Ascending aorta (tissue), 2 donors: ENCODE data around the gene TMEM109. TPM values are rescaled to one million over a fixed set of nuclear protein-coding genes. Genes with fewer than 3 reads are reported as not detected.
A peak's percentile ranks its signal among the peaks of the same experiment; 100 is the strongest.

Source experiments
- DNase-seq, 2 donors: peaks; one replicate each; pipeline ENCODE4 v3.0.0-alpha.2; 2019; ENCODE audit warnings: low spot score in 2 of 2
- H3K27ac ChIP-seq, 2 donors: fragments of 200-600 bp; sonication (generic); one replicate each; pipeline ENCODE4 v1.5.1; 2016 to 2017; ENCODE audit warnings: mild to moderate bottlenecking in 1 of 2
- H3K27me3 ChIP-seq: fragments of 200-600 bp; sonication (generic); one replicate; pipeline ENCODE4 v1.5.1; 2017
- H3K36me3 ChIP-seq, 2 donors: fragments of 200-600 bp; sonication (generic); one replicate each; pipeline ENCODE4 v1.5.1; 2016
- H3K4me1 ChIP-seq, 2 donors: fragments of 200-600 bp; sonication (generic); one replicate each; pipeline ENCODE4 v1.5.1; 2016 to 2017; ENCODE audit warnings: mild to moderate bottlenecking in 1 of 2
- H3K4me3 ChIP-seq, 2 donors: fragments of 200-600 bp; sonication (generic); one replicate each; pipeline ENCODE4 v1.5.1; 2016 to 2017; ENCODE audit warnings: mild to moderate bottlenecking in 1 of 2
- H3K9me3 ChIP-seq, 2 donors: fragments of 200-600 bp; sonication (generic); one replicate each; pipeline ENCODE4 v1.5.1; 2016
- intact Hi-C: fragments of 100-400 bp; cut with DNase I; formaldehyde crosslinking; loops from one replicate; pipeline ENCODE4 v1.15.1; 2023
- total RNA-seq: library from RNA; depleted of rRNA; stranded (reverse); fragments of >200 nt; gene quantifications from one replicate; pipeline ENCODE4 v1.1.0, GENCODE V29; 2016
- TF ChIP-seq, protein P1 (sequence below), 3 experiments: fragments of 200-600 bp in 2 of 3; fragments of 450-650 bp in 1 of 3; sonication (generic) in 2 of 3; IDR thresholded peaks; one replicate each; pipeline ENCODE4 v1.5.1; 2016 to 2019; ENCODE audit warnings: antibody characterized with exemption in 3 of 3, mild to moderate bottlenecking in 1 of 3, moderate library complexity in 1 of 3

Gene TMEM109
- total RNA-seq, 1 donor from 2014 or later: 238 TPM

DNA sequence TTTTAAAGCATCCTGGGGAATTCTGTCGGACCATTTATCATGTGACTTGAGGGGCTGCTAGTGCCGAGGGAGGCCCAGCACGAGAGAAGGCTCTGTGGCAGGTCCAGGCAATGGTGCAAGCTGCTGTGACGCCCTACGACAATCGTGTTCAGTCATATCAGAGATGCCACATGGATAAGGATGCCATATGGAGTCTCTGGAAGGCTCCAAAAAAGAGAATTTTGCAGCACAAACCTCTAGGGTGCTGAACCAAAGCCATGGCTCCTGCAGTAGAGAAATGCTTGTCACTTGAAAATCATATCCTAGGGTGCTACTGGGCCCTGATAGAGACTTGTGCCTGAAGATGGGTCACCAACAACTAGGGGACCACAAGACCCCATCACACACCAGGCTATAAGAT, 50.8 kb downstream of the TMEM109 start:
- Histone ChIP-seq H3K27me3 (no peaks in the 10 kb centered on the region), H3K9me3 (no peaks in the 10 kb centered on the region), H3K4me1 (no peaks in the 10 kb centered on the region), H3K36me3 (no peaks in the 10 kb centered on the region), H3K4me3 (no peak overlapping the region), H3K27ac (no peak overlapping the region)
- DNase-seq: no peak
- TF ChIP-seq, protein P1, sequence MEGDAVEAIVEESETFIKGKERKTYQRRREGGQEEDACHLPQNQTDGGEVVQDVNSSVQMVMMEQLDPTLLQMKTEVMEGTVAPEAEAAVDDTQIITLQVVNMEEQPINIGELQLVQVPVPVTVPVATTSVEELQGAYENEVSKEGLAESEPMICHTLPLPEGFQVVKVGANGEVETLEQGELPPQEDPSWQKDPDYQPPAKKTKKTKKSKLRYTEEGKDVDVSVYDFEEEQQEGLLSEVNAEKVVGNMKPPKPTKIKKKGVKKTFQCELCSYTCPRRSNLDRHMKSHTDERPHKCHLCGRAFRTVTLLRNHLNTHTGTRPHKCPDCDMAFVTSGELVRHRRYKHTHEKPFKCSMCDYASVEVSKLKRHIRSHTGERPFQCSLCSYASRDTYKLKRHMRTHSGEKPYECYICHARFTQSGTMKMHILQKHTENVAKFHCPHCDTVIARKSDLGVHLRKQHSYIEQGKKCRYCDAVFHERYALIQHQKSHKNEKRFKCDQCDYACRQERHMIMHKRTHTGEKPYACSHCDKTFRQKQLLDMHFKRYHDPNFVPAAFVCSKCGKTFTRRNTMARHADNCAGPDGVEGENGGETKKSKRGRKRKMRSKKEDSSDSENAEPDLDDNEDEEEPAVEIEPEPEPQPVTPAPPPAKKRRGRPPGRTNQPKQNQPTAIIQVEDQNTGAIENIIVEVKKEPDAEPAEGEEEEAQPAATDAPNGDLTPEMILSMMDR (IDR thresholded peaks at IDR 0.05): no peak
- intact Hi-C loops: no loop called here

DNA sequence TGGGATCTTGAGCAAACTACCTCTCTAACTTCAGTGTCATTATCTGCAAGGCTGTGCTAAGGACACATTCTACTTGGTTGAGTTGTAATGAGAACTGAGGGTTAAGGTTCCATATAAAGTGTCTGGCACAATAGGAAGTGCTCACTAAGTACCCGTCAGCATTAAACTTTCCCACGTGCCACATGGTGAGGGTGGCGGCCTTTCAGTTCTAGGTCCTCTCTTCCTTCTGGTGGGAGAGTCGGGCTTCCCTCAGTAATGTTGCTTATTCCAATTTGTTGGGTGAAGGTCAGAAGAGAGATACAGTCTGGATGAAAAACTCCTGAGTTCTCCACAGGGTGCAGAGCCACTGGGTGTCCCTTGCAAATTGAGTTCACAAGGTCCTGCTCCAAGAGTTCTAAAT, 52.9 kb downstream of the TMEM109 start:
- H3K9me3 ChIP-seq: no peaks in the 10 kb centered on the region
- no peaks in the 10 kb centered on the region for H3K27me3 ChIP-seq
- no peak overlapping the region for H3K4me3 ChIP-seq
- DNase-seq: no peak
- H3K4me1 ChIP-seq: no peaks in the 10 kb centered on the region
- intact Hi-C loops: no loop called here
- H3K27ac ChIP-seq: no peak overlapping the region
- TF ChIP-seq, protein P1 (IDR thresholded peaks at IDR 0.05): no peak
- no peaks in the 10 kb centered on the region for H3K36me3 ChIP-seq

DNA sequence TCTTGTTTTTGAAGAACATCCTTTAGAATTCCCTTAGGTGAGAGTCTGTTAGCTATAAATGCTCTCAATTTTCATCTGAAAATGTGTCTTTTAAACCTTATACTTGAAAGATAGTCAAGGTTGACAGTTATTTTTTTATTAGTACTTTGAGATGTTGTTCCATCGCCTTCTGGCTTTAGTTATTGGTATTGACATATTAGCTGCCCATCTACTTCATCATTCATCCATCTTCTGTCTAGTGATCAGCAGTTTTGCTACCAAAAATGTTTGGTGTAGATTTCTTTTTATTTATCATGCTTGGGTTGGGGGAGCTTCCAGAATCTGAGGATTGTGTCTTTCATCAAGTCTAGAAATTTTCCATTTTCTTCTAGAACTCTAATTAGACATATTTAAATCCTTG, 54.3 kb downstream of the TMEM109 start:
- H3K27ac ChIP-seq: no peak overlapping the region
- no peaks in the 10 kb centered on the region for H3K36me3 ChIP-seq
- H3K4me3 ChIP-seq: no peak overlapping the region
- no peaks in the 10 kb centered on the region for H3K9me3 ChIP-seq
- DNase-seq: no peak
- intact Hi-C loops: no loop called here
- no peaks in the 10 kb centered on the region for H3K27me3 ChIP-seq
- TF ChIP-seq, protein P1 (IDR thresholded peaks at IDR 0.05): no peak
- no peaks in the 10 kb centered on the region for H3K4me1 ChIP-seq

DNA sequence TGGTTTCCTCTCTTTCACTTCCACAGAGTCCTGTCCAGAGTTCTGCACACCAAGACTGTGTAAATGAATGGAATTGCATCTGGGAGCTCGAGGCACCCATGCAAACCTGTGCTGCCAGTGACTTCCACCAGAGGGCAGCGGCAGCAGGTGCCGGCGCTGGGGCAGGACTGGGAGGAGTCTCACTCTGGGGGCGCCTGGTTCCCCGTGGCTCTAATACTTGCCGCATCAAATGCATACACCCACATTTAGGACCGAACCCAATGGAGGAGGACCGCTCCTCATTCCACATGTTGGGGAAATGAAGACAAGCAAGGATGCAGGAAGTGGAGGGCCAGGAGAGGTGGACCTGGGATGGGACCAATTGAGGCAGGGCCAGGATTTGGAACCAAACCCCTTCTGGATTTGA, 56.4 kb downstream of the TMEM109 start:
- TF ChIP-seq, protein P1 (IDR thresholded peaks at IDR 0.05): peak; percentile 51 to 68 (median 64)
- intact Hi-C loops: no loop called here

DNA sequence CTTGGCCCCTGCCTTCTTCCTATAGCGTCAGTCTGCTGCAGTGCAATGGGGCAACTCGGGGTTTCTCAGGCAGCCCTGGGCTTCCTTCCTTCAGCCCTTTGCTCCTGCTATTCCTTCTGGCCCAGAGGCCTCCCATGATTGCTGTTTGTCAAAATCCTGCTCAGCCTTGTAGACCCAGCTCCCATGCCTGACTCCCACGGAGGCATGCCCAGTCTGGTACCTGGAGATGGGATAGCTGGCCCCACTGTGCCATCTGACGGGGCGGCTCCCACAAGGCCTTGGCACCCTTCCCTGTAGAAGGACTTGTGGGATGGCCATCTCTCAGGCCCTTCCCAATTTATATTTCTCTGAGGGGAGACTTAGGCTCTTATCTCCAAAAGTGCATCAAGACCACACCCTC, 56.9 kb downstream of the TMEM109 start:
- intact Hi-C loops: no loop called here
- DNase-seq: no peak
- no peaks in the 10 kb centered on the region for H3K27me3 ChIP-seq
- H3K27ac ChIP-seq: no peak overlapping the region
- no peaks in the 10 kb centered on the region for H3K36me3 ChIP-seq
- TF ChIP-seq, protein P1 (IDR thresholded peaks at IDR 0.05): no peak
- H3K4me1 ChIP-seq: no peaks in the 10 kb centered on the region
- H3K9me3 ChIP-seq: no peaks in the 10 kb centered on the region
- no peak overlapping the region for H3K4me3 ChIP-seq

More for the DNA sequence above, 56.4 kb downstream of the TMEM109 start:
- Histone ChIP-seq H3K4me3 (no peak overlapping the region), H3K36me3 (no peaks in the 10 kb centered on the region), H3K27ac (no peak overlapping the region), H3K27me3 (no peaks in the 10 kb centered on the region), H3K9me3 (no peaks in the 10 kb centered on the region), H3K4me1 (no peaks in the 10 kb centered on the region)
- no peak for DNase-seq

DNA sequence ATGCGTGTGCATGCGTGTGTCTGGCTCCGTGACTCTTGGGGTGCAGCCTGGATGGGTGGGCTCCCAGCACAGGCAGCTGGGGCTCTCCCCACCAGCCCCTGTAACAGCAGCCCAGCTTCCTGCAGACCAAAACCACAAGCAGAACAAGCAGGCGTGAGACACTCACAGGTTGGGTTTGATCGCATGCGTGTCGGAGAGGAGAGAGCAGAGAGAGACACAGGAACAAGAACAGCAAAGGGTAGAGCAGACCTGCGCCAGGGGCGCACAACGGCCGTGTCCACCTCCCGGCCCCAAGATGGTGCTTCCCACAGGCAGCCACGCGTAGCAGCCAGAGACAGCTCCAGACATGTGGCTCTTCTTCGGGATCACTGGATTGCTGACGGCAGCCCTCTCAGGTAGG, 57.6 kb downstream of the TMEM109 start, which contains the start of gene CD6:
Gene CD6 (plus strand): TSS at position 161 of the 400 bp plus-strand sequence. CDS start 186 bp downstream, at position 347.
- Histone ChIP-seq H3K9me3 (no peaks in the 10 kb centered on the region), H3K27me3 (no peaks in the 10 kb centered on the region), H3K36me3 (no peaks in the 10 kb centered on the region), H3K4me1 (no peaks in the 10 kb centered on the region), H3K4me3 (no peak within 1 kb of the TSS), H3K27ac (no peak within 1 kb of the TSS)
- DNase-seq: no peak
- intact Hi-C loops: no loop called here
- TF ChIP-seq, protein P1 (IDR thresholded peaks at IDR 0.05): no peak
